GM12875 (cell line): ENCODE data around the gene SAMD4B.

Source experiments
- H3K4me3 ChIP-seq: one replicate; pipeline ENCODE4 v1.5.1; 2011; ENCODE audit warnings: low read depth, low read length, control low read depth
- TF ChIP-seq, protein P1 (sequence below): IDR thresholded peaks from 2 replicates; pipeline ENCODE4 v1.5.1; 2011; ENCODE audit warnings: low read depth, mild to moderate bottlenecking, control low read depth, inconsistent platforms, low read length, moderate library complexity, borderline replicate concordance; ENCODE audit not compliant: insufficient read depth

SAMD4B gene, protein sequence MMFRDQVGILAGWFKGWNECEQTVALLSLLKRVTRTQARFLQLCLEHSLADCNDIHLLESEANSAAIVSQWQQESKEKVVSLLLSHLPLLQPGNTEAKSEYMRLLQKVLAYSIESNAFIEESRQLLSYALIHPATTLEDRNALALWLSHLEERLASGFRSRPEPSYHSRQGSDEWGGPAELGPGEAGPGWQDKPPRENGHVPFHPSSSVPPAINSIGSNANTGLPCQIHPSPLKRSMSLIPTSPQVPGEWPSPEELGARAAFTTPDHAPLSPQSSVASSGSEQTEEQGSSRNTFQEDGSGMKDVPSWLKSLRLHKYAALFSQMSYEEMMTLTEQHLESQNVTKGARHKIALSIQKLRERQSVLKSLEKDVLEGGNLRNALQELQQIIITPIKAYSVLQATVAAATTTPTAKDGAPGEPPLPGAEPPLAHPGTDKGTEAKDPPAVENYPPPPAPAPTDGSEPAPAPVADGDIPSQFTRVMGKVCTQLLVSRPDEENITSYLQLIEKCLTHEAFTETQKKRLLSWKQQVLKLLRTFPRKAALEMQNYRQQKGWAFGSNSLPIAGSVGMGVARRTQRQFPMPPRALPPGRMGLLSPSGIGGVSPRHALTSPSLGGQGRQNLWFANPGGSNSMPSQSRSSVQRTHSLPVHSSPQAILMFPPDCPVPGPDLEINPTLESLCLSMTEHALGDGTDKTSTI

DNA sequence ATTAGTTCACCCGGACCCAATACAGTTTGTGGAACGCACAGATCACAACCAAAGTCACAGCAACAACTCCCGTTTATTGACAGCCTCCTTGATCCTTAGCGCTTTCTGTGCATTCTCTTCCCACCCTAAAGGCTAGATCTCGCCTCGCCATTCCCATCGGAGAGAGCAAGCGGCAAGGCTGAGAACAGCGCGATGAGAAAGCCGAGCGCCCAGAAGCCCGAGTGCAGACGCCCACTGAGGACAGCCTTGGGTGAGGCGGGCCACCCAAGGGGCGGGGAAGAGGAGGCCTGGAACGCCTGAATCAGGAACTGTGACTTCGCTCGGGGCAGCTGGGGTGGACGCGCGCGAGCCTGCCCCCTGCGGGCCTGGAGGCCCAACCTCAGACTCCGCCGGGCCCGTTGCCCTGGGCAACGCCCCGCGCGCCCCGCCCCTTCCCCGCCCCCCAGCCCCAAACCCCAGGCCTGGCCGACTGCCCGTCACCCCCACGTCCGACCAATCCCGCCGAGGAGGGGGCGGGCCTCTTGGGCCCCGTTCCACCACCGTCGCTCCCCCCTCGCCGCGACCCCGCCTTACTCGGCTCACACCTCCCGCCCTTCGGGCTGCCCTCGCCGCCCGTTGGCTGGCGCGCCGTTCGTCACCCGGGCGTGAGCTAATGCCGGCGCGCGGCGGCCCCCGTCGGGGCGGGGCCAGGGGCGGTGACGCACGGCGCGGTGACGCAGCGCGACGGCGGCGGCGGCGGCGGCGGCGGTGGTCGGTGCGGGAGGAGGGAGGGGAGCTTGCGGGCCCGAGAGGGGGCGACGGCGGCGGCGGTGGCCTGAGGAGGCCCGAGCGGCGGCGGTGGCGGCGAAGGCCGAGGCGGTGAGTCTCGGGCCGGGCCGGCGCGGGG, at the start of gene SAMD4B:
Gene SAMD4B, plus strand, starts transcription at position 703 of the 886 bp plus-strand sequence. CDS start 14,473 bp downstream, outside the sequence.
- H3K4me3 ChIP-seq: peak within 1 kb of the TSS; percentile 72
- TF ChIP-seq, protein P1, sequence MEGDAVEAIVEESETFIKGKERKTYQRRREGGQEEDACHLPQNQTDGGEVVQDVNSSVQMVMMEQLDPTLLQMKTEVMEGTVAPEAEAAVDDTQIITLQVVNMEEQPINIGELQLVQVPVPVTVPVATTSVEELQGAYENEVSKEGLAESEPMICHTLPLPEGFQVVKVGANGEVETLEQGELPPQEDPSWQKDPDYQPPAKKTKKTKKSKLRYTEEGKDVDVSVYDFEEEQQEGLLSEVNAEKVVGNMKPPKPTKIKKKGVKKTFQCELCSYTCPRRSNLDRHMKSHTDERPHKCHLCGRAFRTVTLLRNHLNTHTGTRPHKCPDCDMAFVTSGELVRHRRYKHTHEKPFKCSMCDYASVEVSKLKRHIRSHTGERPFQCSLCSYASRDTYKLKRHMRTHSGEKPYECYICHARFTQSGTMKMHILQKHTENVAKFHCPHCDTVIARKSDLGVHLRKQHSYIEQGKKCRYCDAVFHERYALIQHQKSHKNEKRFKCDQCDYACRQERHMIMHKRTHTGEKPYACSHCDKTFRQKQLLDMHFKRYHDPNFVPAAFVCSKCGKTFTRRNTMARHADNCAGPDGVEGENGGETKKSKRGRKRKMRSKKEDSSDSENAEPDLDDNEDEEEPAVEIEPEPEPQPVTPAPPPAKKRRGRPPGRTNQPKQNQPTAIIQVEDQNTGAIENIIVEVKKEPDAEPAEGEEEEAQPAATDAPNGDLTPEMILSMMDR: peak; percentile 76

DNA sequence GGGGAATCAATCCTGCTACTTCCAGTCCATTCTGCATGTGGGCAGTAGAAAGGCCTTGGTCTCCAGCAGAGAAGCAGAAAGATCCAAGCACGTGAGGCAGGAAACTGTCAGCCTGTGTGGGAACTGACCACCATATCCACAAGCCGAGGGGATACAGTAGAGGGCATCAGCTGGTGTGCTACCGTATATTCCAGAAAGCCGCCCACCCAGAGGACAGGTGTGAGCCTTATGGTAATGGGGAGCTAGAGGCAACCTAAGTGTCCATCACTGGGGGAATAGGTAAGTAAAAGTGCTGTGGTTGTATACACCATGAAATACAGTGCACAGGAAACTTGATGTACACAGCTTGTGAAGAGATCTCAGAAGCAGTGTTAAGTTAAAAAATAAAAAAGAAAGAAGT, 48.8 kb upstream of the SAMD4B start:
- no peak overlapping the region for H3K4me3 ChIP-seq
- TF ChIP-seq, protein P1: no peak

DNA sequence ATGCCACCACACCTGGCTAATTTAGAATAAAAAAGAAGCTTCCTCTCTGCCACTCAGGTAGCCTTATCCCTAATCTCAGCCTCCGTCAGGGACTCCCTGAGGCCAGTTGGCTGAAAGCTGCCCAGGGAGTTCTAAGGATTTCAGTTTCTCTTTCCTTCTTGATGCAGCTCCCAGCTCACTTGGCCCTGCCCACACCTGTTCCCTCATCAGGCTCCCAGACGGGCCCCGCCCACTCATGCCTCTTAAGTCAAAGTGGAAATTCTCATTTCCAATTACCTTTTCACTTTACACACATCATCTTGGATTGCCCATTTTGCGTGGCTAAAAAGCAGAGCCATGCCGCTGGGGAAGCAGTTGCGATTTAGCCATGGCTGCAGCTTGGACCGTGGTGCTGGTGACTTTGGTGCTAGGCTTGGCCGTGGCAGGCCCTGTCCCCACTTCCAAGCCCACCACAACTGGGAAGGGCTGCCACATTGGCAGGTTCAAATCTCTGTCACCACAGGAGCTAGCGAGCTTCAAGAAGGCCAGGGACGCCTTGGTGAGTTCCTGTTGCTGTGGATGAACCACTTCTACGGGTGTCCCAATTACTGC, 46.1 kb upstream of the SAMD4B start, which contains the start of gene IFNL1:
Gene IFNL1, plus strand, starts transcription at position 353 of the 591 bp plus-strand sequence. Its CDS starts 15 bp downstream, at position 368.
- TF ChIP-seq, protein P1: no peak

DNA sequence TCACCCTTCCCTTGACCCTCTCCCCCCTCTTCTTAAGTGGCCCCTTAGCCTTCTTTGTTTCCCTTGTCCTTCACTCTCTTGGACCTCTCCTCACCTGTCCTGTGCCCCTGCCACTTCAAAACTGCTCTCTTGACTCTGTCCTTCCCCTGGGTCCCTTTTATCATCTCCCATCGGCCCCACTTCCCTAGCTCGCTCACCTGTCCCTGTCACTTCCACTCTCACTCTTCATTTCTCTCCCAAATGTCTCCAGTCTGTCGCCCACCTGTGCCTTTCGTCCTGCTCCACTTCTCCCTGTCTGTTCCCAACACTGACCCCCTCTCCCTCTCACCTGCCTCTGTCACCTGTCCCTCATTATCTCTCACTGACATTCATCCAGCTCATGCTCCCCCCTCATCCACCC, 45.3 kb upstream of the SAMD4B start:
- H3K4me3 ChIP-seq: no peak overlapping the region
- TF ChIP-seq, protein P1: no peak

More for the DNA sequence above, 46.1 kb upstream of the SAMD4B start, which contains the start of gene IFNL1:
- H3K4me3 ChIP-seq: no peak within 1 kb of the TSS

DNA sequence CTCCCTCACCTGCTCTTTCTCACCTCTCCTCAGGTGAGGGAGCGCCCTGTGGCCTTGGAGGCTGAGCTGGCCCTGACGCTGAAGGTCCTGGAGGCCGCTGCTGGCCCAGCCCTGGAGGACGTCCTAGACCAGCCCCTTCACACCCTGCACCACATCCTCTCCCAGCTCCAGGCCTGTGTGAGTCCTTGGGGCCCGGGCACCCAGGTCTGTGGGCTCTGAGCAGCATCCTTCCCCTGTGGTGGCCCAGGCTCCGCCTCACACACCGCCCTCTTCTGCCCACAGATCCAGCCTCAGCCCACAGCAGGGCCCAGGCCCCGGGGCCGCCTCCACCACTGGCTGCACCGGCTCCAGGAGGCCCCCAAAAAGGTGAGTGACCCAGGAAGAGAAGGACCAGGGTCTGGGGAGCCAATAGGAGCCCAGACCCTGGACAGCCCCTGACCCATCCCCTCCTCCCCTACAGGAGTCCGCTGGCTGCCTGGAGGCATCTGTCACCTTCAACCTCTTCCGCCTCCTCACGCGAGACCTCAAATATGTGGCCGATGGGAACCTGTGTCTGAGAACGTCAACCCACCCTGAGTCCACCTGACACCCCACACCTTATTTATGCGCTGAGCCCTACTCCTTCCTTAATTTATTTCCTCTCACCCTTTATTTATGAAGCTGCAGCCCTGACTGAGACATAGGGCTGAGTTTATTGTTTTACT, 44.1 kb upstream of the SAMD4B start:
- TF ChIP-seq, protein P1: no peak

DNA sequence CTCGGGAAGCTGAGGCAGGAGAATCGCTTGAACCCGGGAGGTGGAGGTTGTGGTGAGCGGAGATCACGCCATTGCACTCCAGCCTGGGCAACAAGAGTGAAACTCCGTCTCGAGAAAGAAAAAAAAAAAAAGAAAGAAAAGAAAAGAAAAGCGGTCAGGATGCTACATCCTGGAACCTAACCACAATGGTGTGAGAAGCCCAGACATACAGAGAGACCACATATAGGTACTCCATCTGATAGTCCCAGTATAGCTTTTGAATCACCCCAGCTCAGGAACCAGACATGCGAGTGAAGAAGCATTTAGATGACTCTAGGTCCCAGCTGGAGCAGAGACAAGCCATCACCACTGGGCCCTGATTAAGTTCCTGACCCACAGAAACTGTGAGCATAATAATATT, 42.8 kb upstream of the SAMD4B start:
- TF ChIP-seq, protein P1: no peak

More for the DNA sequence above, 44.1 kb upstream of the SAMD4B start:
- no peak overlapping the region for H3K4me3 ChIP-seq

More for the DNA sequence above, 42.8 kb upstream of the SAMD4B start:
- no peak overlapping the region for H3K4me3 ChIP-seq
